Caco-2 (cell line): ENCODE measurements around the gene GPR183. TPM values are rescaled to one million over a fixed set of nuclear protein-coding genes. Genes with fewer than 3 reads are reported as not detected.
A peak's percentile ranks its signal among the peaks of the same experiment; 100 is the strongest.

Experiments used
- Bru-seq: library from RNA; stranded (reverse); fragments of 400-500 nt; gene quantifications from one replicate; lab custom pipeline; 2021; lab: Mats Ljungman, UMichigan
- BruChase-seq, 2 experiments: library from RNA; stranded (reverse); fragments of 400-500 nt; gene quantifications; one replicate each; lab custom pipeline; 2021; lab: Mats Ljungman, UMichigan
- BruUV-seq: library from RNA; stranded (reverse); fragments of 400-500 nt; replicated peaks from 2 replicates; lab custom pipeline; 2021; lab: Mats Ljungman, UMichigan
- CTCF ChIA-PET: fragments of 300-600 bp; sonication (Branson Sonifier 250); formaldehyde crosslinking; loops from one replicate; lab custom pipeline; 2022; ENCODE audit warnings: antibody characterized with exemption; lab: Charles Lee
- POLR2A ChIA-PET: fragments of 300-600 bp; sonication (Branson Sonifier 250); formaldehyde crosslinking; loops from one replicate; lab custom pipeline; 2022; ENCODE audit warnings: antibody characterized with exemption; lab: Charles Lee
- DNase-seq, 2 experiments: peaks; one replicate each; pipeline versions ENCODE4 v3.0.0 to v3.0.0-alpha.2; 2020 to 2022
- H3K27me3 ChIP-seq: replicated peaks from 2 replicates; pipeline ENCODE4 v1.6.0; 2011; ENCODE audit warnings: low read length; ENCODE audit not compliant: control insufficient read depth, insufficient read depth
- H3K36me3 ChIP-seq: 2 replicates; pipeline ENCODE4 v1.5.1; 2011; ENCODE audit warnings: low read length; ENCODE audit not compliant: control insufficient read depth, insufficient read depth
- H3K4me1 ChIP-seq: fragments of 250-450 bp; sonication (Bioruptor Pico); 2 replicates; pipeline ENCODE4 v1.5.1; 2020; ENCODE audit warnings: mild to moderate bottlenecking
- H3K4me3 ChIP-seq: 2 replicates; pipeline ENCODE4 v1.5.1; 2011; ENCODE audit warnings: low read depth, mild to moderate bottlenecking, control low read depth, low read length
- H3K9me3 ChIP-seq: fragments of 250-450 bp; sonication (Bioruptor Pico); 2 replicates; pipeline ENCODE4 v1.5.1; 2020; ENCODE audit warnings: mild to moderate bottlenecking, moderate library complexity
- H3K27ac Mint-ChIP-seq: one replicate; pipeline ENCODE4 v1.8.0; 2022; ENCODE audit warnings: mixed read lengths; ENCODE audit not compliant: unreplicated experiment
- H3K27me3 Mint-ChIP-seq: one replicate; pipeline ENCODE4 v1.8.0; 2022; ENCODE audit warnings: mixed read lengths; ENCODE audit not compliant: insufficient read depth, unreplicated experiment
- H3K36me3 Mint-ChIP-seq: one replicate; pipeline ENCODE4 v1.8.0; 2022; ENCODE audit warnings: mild to moderate bottlenecking, mixed read lengths; ENCODE audit not compliant: insufficient read depth, unreplicated experiment
- H3K4me1 Mint-ChIP-seq: one replicate; pipeline ENCODE4 v1.8.0; 2022; ENCODE audit warnings: low read depth, mixed read lengths; ENCODE audit not compliant: unreplicated experiment
- H3K4me3 Mint-ChIP-seq: one replicate; pipeline ENCODE4 v1.8.0; 2022; ENCODE audit warnings: mild to moderate bottlenecking, moderate library complexity, mixed read lengths; ENCODE audit not compliant: unreplicated experiment
- H3K9me3 Mint-ChIP-seq: one replicate; pipeline ENCODE4 v1.8.0; 2022; ENCODE audit warnings: mixed read lengths; ENCODE audit not compliant: unreplicated experiment
- intact Hi-C: fragments of 100-400 bp; cut with micrococcal nuclease; formaldehyde crosslinking; loops from one replicate; pipeline ENCODE4 v1.10.0; 2022; ENCODE audit not compliant: unreplicated experiment
- long read RNA-seq: library from polyadenylated mRNA; stranded (forward); transcript quantifications from one replicate; pipeline ENCODE4 v2.0.0, GENCODE V29; 2022
- total RNA-seq: library from RNA; stranded (reverse); gene quantifications from 2 replicates; pipeline ENCODE4 v1.2.3, GENCODE V29; 2022
- TF ChIP-seq, protein P1 (sequence below), 2 experiments: fragments of 200-600 bp in 1 of 2; IDR thresholded peaks; 1 replicate in 1 of 2; 2 replicates in 1 of 2; pipeline versions ENCODE4 v1.5.1 to v1.8.0; 2011 to 2022; ENCODE audit warnings: antibody characterized with exemption in 1 of 2, control low read depth in 1 of 2, inconsistent platforms in 1 of 2, low read depth in 1 of 2, low read length in 1 of 2, mild to moderate bottlenecking in 1 of 2, moderate library complexity in 1 of 2; ENCODE audit not compliant: insufficient read depth in 1 of 2, severe bottlenecking in 1 of 2, unreplicated experiment in 1 of 2

GPR183 gene
- not detected in 2 replicates for total RNA-seq
- Bru-seq, nascent RNA, result percentile 6 among the genes with signal in this experiment
- BruChase-seq, experiment 1, labeled RNA remaining after a 2-hour chase, result percentile 18 among the genes with signal in this experiment
- BruChase-seq, experiment 2, labeled RNA remaining after a 6-hour chase, result percentile 6 among the genes with signal in this experiment
- long read RNA-seq, result 0 reads

DNA sequence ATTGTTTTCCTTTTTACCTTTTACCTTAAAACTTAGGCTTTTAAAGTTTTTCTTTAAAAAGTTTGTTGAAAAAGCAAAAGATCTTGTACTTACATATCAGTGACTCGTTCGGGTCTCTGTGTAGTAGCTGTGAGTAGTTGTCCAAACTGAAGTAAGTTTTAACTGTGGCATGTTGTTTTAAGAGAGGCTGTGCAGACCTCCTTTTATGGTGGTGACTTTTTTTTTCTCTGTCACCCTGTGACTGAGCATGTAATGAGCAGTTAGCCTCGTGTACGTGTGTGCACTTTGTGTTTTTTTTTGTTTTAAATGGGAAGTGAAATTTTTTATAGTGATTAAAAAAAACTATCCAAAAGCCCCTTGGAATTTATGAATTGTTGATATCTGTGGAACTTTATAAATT, at the start of gene GPR183:
TSS of gene GPR183 (minus strand) at position 153 of the 400 bp plus-strand sequence. CDS start 11,254 bp downstream, outside the sequence.
- TF ChIP-seq, protein P1, sequence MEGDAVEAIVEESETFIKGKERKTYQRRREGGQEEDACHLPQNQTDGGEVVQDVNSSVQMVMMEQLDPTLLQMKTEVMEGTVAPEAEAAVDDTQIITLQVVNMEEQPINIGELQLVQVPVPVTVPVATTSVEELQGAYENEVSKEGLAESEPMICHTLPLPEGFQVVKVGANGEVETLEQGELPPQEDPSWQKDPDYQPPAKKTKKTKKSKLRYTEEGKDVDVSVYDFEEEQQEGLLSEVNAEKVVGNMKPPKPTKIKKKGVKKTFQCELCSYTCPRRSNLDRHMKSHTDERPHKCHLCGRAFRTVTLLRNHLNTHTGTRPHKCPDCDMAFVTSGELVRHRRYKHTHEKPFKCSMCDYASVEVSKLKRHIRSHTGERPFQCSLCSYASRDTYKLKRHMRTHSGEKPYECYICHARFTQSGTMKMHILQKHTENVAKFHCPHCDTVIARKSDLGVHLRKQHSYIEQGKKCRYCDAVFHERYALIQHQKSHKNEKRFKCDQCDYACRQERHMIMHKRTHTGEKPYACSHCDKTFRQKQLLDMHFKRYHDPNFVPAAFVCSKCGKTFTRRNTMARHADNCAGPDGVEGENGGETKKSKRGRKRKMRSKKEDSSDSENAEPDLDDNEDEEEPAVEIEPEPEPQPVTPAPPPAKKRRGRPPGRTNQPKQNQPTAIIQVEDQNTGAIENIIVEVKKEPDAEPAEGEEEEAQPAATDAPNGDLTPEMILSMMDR (IDR thresholded peaks at IDR 0.05; ENCODE audit: insufficient read depth in 1 of 2, low read depth in 1 of 2, low read length in 1 of 2, severe bottlenecking in 1 of 2, unreplicated experiment in 1 of 2), result no peak
- Histone ChIP-seq H3K4me3 (no peak within 1 kb of the TSS), H3K4me1 (no peaks in the 10 kb centered on the region), H3K27me3 (no peaks in the 10 kb centered on the region), H3K36me3 (peaks cover 2% of the 10 kb centered on the region), H3K9me3 (no peaks in the 10 kb centered on the region)
- no peak for DNase-seq
- H3K9me3 Mint-ChIP-seq, result no peaks in the 10 kb centered on the region
- H3K4me3 Mint-ChIP-seq, result no peak within 1 kb of the TSS
- intact Hi-C loops, result no loop called here
- H3K4me1 Mint-ChIP-seq, result peaks cover 7% of the 10 kb centered on the region
- CTCF ChIA-PET, result no interaction called here
- peaks cover 45% of the 10 kb centered on the region for H3K36me3 Mint-ChIP-seq
- H3K27me3 Mint-ChIP-seq, result no peaks in the 10 kb centered on the region
- BruUV-seq, result no TSS peak
- H3K27ac Mint-ChIP-seq, result no peak within 1 kb of the TSS
- POLR2A ChIA-PET, result no interaction called here

GRCh38 chr13:99356262-99357091, 49.3 kb upstream of the GPR183 start:
- intact Hi-C loops, result no loop called here
- no peak overlapping the region for H3K27ac Mint-ChIP-seq
- no peaks in the 10 kb centered on the region for H3K4me1 ChIP-seq
- BruUV-seq, result no TSS peak
- TF ChIP-seq, protein P1 (IDR thresholded peaks at IDR 0.05; ENCODE audit: insufficient read depth in 1 of 2, low read depth in 1 of 2, low read length in 1 of 2, severe bottlenecking in 1 of 2, unreplicated experiment in 1 of 2), result no peak
- peaks cover 42% of the 10 kb centered on the region for H3K36me3 Mint-ChIP-seq
- H3K9me3 ChIP-seq, result no peaks in the 10 kb centered on the region
- CTCF ChIA-PET, result no interaction called here
- no peaks in the 10 kb centered on the region for H3K9me3 Mint-ChIP-seq
- peaks cover 7% of the 10 kb centered on the region for H3K4me1 Mint-ChIP-seq
- POLR2A ChIA-PET, result no interaction called here
- no peak overlapping the region for H3K4me3 ChIP-seq
- DNase-seq, result no peak
- no peaks in the 10 kb centered on the region for H3K27me3 Mint-ChIP-seq
- H3K27me3 ChIP-seq, result no peaks in the 10 kb centered on the region
- H3K36me3 ChIP-seq, result peaks cover 9% of the 10 kb centered on the region
- no peak overlapping the region for H3K4me3 Mint-ChIP-seq

DNA sequence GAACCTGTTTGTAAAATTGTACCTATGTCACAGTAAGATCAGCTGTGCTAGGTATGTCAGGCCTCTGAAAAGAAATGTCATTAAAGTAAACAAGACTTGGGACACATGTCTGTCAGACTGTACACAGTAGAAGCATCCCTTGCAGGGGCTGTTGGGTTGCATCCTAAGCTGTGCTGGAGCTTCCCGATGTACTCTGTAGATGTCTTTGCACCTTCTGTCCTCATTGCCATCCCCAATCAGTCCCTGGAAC, 48.7 kb upstream of the GPR183 start:
- H3K4me1 ChIP-seq, result no peaks in the 10 kb centered on the region
- no peaks in the 10 kb centered on the region for H3K27me3 ChIP-seq
- no peaks in the 10 kb centered on the region for H3K9me3 Mint-ChIP-seq
- no peak overlapping the region for H3K4me3 Mint-ChIP-seq
- TF ChIP-seq, protein P1 (IDR thresholded peaks at IDR 0.05; ENCODE audit: insufficient read depth in 1 of 2, low read depth in 1 of 2, low read length in 1 of 2, severe bottlenecking in 1 of 2, unreplicated experiment in 1 of 2), result no peak
- H3K36me3 ChIP-seq, result peaks cover 9% of the 10 kb centered on the region
- peaks cover 7% of the 10 kb centered on the region for H3K4me1 Mint-ChIP-seq
- no TSS peak for BruUV-seq
- no peaks in the 10 kb centered on the region for H3K9me3 ChIP-seq
- H3K27me3 Mint-ChIP-seq, result no peaks in the 10 kb centered on the region
- intact Hi-C loops, result no loop called here
- H3K36me3 Mint-ChIP-seq, result peaks cover 42% of the 10 kb centered on the region
- no peak overlapping the region for H3K4me3 ChIP-seq
- H3K27ac Mint-ChIP-seq, result no peak overlapping the region
- POLR2A ChIA-PET, result no interaction called here
- DNase-seq, result peak in 1 of 2 experiments; percentile 32
- CTCF ChIA-PET, result no interaction called here
